ENCODE data around the gene ZNF521. TPM values are rescaled to one million over a fixed set of nuclear protein-coding genes. Genes with fewer than 3 reads are reported as not detected.

The ZNF521 gene
- total and polyA plus RNA-seq, 10 of the 15 experiments (the other 5 are each of a cell fraction or from before 2014, with no cell fraction given) = 0.02 to 0.05 (median 0.04) TPM; not detected in 6

GRCh38 chr18:25055076-25055475, 296.9 kb downstream of the ZNF521 start (continued):
- no peak for TF ChIP-seq ZNF687 (IDR thresholded peaks at IDR 0.05)
- TF ChIP-seq ZZZ3 (IDR thresholded peaks at IDR 0.05; ENCODE audit: control insufficient read depth, insufficient read length, low read depth) = no peak
- TF ChIP-seq, protein P1, sequence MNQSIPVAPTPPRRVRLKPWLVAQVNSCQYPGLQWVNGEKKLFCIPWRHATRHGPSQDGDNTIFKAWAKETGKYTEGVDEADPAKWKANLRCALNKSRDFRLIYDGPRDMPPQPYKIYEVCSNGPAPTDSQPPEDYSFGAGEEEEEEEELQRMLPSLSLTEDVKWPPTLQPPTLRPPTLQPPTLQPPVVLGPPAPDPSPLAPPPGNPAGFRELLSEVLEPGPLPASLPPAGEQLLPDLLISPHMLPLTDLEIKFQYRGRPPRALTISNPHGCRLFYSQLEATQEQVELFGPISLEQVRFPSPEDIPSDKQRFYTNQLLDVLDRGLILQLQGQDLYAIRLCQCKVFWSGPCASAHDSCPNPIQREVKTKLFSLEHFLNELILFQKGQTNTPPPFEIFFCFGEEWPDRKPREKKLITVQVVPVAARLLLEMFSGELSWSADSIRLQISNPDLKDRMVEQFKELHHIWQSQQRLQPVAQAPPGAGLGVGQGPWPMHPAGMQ (IDR thresholded peaks at IDR 0.05; ENCODE audit: borderline replicate concordance) = no peak
- TF ChIP-seq SMAD5 (IDR thresholded peaks at IDR 0.05; ENCODE audit: low read depth) = no peak
- TF ChIP-seq SP1 (IDR thresholded peaks at IDR 0.05; ENCODE audit: low read depth, low read length) = no peak
- no peak for TF ChIP-seq SUPT20H (IDR thresholded peaks at IDR 0.05; ENCODE audit: borderline replicate concordance, control insufficient read depth, low read depth, low read length)
- TF ChIP-seq MEF2A (IDR thresholded peaks at IDR 0.05; ENCODE audit: insufficient read depth, low read depth, low read length) = no peak
- no peak for TF ChIP-seq ZBTB40 (IDR thresholded peaks at IDR 0.05; ENCODE audit: borderline replicate concordance)
- no peak for TF ChIP-seq MTA2 (IDR thresholded peaks at IDR 0.05; ENCODE audit: low read depth)
- TF ChIP-seq, protein P2, sequence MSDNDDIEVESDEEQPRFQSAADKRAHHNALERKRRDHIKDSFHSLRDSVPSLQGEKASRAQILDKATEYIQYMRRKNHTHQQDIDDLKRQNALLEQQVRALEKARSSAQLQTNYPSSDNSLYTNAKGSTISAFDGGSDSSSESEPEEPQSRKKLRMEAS (IDR thresholded peaks at IDR 0.05; ENCODE audit: low read depth, low read length) = no peak
